HG02973 (cell line): Measurements from ENCODE around the gene JADE1.

Experiments used
- ATAC-seq: cut with Tn5 transposase; IDR thresholded peaks from one replicate; pipeline ENCODE4 v1.9.1; 2021; ENCODE audit warnings: moderate library complexity; ENCODE audit not compliant: unreplicated experiment

JADE1 gene

GRCh38 chr4:128869776-128870509 lies 60.4 kb downstream of the JADE1 start:
- no peak for ATAC-seq

GRCh38 chr4:128871948-128872347 lies 62.4 kb downstream of the JADE1 start:
- no peak for ATAC-seq

GRCh38 chr4:128876200-128876599 lies 66.7 kb downstream of the JADE1 start:
- ATAC-seq, result no peak

GRCh38 chr4:128877934-128878333 lies 68.4 kb downstream of the JADE1 start:
- ATAC-seq, result no peak

DNA sequence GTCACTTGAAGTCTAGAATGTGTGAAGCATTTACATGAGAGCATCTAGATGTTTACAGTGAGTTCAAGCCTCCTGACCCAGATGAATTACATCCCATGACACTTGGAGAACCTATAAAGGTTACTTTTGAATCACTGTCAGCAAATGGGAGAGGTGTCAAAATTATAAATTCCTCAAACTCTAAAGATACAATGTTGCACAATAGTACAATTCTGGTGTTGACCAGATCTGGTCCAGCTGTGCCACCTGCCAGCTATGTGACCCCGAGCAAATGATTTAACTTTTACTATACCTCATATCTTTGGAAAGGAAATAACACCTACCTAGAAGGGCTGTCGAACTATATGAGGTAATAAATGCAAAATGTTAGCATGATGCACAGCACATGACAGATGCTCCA lies 69.8 kb downstream of the JADE1 start:
- no peak for ATAC-seq

DNA sequence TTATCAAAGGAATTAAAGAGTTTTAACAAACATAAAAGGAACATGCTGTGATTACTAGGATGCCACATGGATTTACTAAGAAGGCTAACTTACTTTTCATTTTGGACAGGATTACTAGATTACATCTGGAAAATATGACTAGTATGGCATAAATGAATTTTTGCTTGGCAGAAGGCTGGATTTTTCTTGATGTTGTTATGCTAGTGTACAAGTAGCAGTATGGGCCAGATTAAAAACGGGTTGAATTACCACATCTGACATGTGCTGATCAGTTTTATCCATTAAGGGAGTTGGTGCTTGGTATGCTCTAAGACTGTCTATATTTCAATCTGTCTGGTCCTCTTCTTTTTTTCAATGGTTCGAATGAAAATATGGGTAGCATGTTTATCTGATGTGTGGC lies 70.5 kb downstream of the JADE1 start:
- ATAC-seq, result no peak

DNA sequence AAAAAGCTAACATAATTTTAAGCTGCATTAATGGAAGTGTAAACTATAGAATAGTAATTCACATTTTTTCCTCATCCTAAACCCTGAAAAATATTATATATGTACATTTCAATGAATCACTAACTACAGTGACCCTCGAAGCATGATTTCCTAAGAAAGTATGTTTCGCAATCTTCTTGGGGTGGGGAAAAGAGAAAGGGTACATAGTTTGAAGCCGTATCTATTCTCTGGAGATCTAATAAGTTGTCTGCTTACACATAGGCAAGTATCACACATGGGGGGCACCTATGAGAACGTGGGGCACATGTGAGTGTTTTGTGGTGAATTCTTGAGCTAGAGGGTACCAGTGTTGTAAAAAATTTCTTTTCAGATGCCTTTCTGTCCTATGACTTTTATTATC lies 71.2 kb downstream of the JADE1 start:
- no peak for ATAC-seq

GRCh38 chr4:128904821-128905220 lies 95.3 kb downstream of the JADE1 start:
- no peak for ATAC-seq

DNA sequence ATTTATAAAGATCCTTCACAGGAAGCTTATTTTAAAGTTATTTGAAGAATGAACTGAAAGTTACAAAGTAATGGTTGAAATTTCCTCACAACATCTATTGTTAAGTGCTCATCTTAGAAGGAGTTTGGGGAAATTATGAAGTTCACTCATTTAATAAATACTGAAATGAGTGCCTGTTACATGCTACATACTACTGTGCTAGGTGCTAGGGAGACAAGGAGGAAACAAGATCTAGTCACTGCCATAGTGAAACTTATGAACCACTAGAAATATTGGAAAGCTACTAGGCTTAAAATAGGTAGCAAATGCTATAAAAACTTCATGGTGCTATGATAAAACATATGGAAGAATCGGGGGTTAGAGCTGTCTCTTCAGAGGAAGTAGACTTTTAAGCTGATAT lies 97.1 kb downstream of the JADE1 start:
- ATAC-seq, result no peak

- no peak for ATAC-seq
Observed at GRCh38 chr4:128907981-128908380, 98.5 kb downstream of the JADE1 start.

DNA sequence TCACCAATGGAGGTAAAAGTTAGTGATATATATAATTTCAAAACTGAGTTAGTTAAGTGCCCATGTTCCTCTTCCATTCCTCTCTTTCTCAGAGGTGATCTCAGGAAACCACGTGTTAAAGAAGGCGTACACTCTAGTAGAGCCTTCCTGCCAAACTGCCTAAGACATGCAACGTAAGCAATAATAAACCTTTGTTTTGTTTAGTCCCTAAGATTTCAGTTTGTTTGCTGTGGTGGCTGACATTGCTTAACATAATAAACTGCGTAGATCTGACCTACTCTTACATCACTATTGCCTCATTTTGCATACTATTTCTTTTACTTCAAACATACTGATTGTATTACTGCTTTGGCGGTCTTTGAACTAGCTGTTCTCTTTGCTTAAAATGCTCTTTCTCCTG lies 99.2 kb downstream of the JADE1 start:
- ATAC-seq, result no peak

- no peak for ATAC-seq
Observed at GRCh38 chr4:128913228-128913627, 103.7 kb downstream of the JADE1 start.

GRCh38 chr4:128915544-128915943 lies 106.0 kb downstream of the JADE1 start:
- no peak for ATAC-seq

DNA sequence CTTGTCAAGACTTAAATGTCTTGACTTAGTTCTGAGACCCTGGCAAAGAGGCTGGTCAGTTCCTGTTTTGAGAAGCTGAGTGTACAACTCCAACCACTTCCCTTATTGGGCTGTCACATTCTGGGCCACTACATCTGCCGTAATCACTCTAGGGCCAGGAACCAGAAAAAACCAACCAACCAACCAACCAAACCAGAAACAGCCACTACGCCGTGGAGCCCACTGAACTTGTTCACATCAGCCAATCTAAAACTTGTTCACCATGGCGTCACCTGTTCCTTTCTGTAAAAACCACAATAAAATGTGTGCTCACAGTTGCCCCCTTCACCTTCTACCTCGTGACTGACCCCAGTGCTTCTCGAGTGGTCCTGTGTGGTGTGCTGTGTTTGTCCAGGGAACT lies 107.3 kb downstream of the JADE1 start:
- peak; percentile 91 for ATAC-seq

DNA sequence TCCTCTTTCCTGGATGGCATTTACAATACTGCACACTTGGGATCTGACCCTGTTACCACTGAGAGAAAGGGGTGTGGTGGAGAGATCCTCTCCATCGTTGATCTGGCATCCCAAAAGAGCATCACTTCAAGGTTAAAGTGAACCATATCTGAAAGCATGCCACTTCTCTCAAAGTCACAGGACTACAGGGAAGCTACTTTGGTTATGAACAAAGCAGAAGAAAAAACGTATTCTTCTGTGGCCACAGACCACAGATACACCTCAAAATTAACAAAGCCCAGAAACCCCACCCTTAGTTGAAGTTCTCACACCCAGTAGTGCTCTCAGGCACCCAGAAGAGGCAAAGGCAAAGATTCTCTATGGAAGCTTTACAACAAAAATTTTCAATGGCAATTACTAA lies 108.3 kb downstream of the JADE1 start:
- peak; percentile 57 for ATAC-seq

DNA sequence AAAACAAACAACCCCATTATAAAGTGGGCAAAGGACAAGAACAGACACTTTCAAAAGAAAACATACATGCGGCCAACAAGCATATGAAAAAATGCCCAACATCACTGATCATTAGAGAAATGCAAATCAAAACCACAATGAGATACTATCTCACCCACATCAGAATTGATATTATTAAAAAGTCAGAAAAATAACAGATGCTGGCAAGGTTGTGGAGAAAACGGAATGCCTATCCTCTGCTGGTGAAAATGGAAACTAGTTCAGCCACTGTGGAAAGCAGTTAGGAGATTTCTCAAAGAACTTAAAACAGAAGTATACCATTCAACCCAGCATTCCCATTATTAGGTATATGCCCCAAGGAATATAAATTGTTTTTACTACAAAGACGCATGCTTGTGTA lies 112.5 kb downstream of the JADE1 start:
- no peak for ATAC-seq
